CD14-positive monocyte (primary cell): ENCODE data around the gene KLK12. TPM values are rescaled to one million over a fixed set of nuclear protein-coding genes. Genes with fewer than 3 reads are reported as not detected.
A peak's percentile ranks its signal among the peaks of the same experiment; 100 is the strongest.

Experiments
- DNase-seq, 3 donors: peaks; one replicate each; pipeline ENCODE4 v3.0.0-alpha.2; 2011 to 2022
- H2AFZ ChIP-seq: 2 replicates; pipeline ENCODE4 v1.6.0; 2012; ENCODE audit warnings: mild to moderate bottlenecking, low read depth, low read length, inconsistent platforms; ENCODE audit not compliant: insufficient read depth, poor library complexity, severe bottlenecking
- H3K27ac ChIP-seq, 2 donors: 1 replicate in 1 of 2; 2 replicates in 1 of 2; pipeline ENCODE4 v1.5.1; 2012 to 2013; ENCODE audit warnings: low read length in 2 of 2, control low read depth in 1 of 2, inconsistent platforms in 1 of 2, low read depth in 1 of 2, mild to moderate bottlenecking in 1 of 2
- H3K27me3 ChIP-seq, 2 donors: one replicate each; pipeline versions ENCODE4 v1.6.0 to v1.6.1; 2011 to 2013; ENCODE audit warnings: low read length in 2 of 2; ENCODE audit not compliant: control insufficient read depth in 2 of 2, insufficient read depth in 2 of 2
- H3K36me3 ChIP-seq, 2 donors: replicated peaks in 1 of 2; 1 replicate in 1 of 2; 2 replicates in 1 of 2; pipeline versions ENCODE4 v1.5.1 to v1.6.1; 2012 to 2013; ENCODE audit warnings: low read length in 2 of 2, control low read depth in 1 of 2, inconsistent platforms in 1 of 2, mild to moderate bottlenecking in 1 of 2; ENCODE audit not compliant: insufficient read depth in 2 of 2, control insufficient read depth in 1 of 2
- H3K4me1 ChIP-seq, 2 donors: 1 replicate in 1 of 2; 2 replicates in 1 of 2; pipeline versions ENCODE4 v1.5.1 to v1.6.1; 2012 to 2013; ENCODE audit warnings: low read length in 2 of 2, control low read depth in 1 of 2, inconsistent platforms in 1 of 2, mild to moderate bottlenecking in 1 of 2, moderate library complexity in 1 of 2; ENCODE audit not compliant: insufficient read depth in 2 of 2, control insufficient read depth in 1 of 2
- H3K4me2 ChIP-seq: replicated peaks from 2 replicates; pipeline ENCODE3; 2012; ENCODE audit warnings: low read length, moderate library complexity, mild to moderate bottlenecking; ENCODE audit not compliant: poor library complexity, severe bottlenecking; ENCODE audit errors: extremely low read depth
- H3K4me3 ChIP-seq, 3 experiments: fragments of 200-600 bp in 1 of 3; sonication (generic) in 1 of 3; replicated peaks in 1 of 3; 1 replicate in 2 of 3; 2 replicates in 1 of 3; pipeline ENCODE4 v1.5.1; 2011 to 2013; ENCODE audit warnings: low read length in 3 of 3, mild to moderate bottlenecking in 3 of 3, control low read depth in 2 of 3, low read depth in 2 of 3, inconsistent platforms in 1 of 3, moderate library complexity in 1 of 3
- H3K79me2 ChIP-seq: 2 replicates; pipeline ENCODE4 v1.6.0; 2012; ENCODE audit warnings: mild to moderate bottlenecking, control low read depth, inconsistent platforms, low read length, moderate library complexity; ENCODE audit not compliant: insufficient read depth
- H3K9ac ChIP-seq: 2 replicates; pipeline ENCODE4 v1.6.0; 2017; ENCODE audit warnings: low read length, mild to moderate bottlenecking; ENCODE audit not compliant: insufficient read depth, poor library complexity, severe bottlenecking
- H3K9me3 ChIP-seq, 2 donors: replicated peaks in 1 of 2; 1 replicate in 1 of 2; 2 replicates in 1 of 2; pipeline versions ENCODE4 v1.5.1 to v1.6.1; 2012 to 2013; ENCODE audit warnings: low read length in 2 of 2, control low read depth in 1 of 2; ENCODE audit not compliant: control insufficient read depth in 1 of 2, insufficient read depth in 1 of 2
- H4K20me1 ChIP-seq: 2 replicates; pipeline ENCODE4 v1.6.0; 2012; ENCODE audit warnings: mild to moderate bottlenecking, low read length, control low read depth, moderate library complexity; ENCODE audit not compliant: insufficient read depth
- H3K27ac Mint-ChIP-seq, 7 donors: one replicate each; pipeline ENCODE4 v1.8.0; 2020; ENCODE audit warnings: mild to moderate bottlenecking in 7 of 7, mixed read lengths in 7 of 7, moderate library complexity in 6 of 7, inconsistent platforms in 2 of 7
- H3K27me3 Mint-ChIP-seq, 3 donors: one replicate each; pipeline ENCODE4 v1.8.0; 2021 to 2022; ENCODE audit warnings: low read depth in 3 of 3, mild to moderate bottlenecking in 3 of 3, mixed read lengths in 3 of 3, moderate library complexity in 3 of 3, inconsistent platforms in 1 of 3
- H3K36me3 Mint-ChIP-seq, 2 donors: one replicate each; pipeline ENCODE4 v1.8.0; 2020; ENCODE audit warnings: mixed read lengths in 2 of 2, inconsistent platforms in 1 of 2, mild to moderate bottlenecking in 1 of 2
- H3K4me1 Mint-ChIP-seq: one replicate; pipeline ENCODE4 v1.8.0; 2020; ENCODE audit warnings: mild to moderate bottlenecking, mixed read lengths
- H3K4me3 Mint-ChIP-seq, 2 donors: one replicate each; pipeline ENCODE4 v1.8.0; 2020; ENCODE audit warnings: mild to moderate bottlenecking in 2 of 2, mixed read lengths in 2 of 2, moderate library complexity in 1 of 2
- H3K9me3 Mint-ChIP-seq, 7 donors: one replicate each; pipeline ENCODE4 v1.8.0; 2020 to 2022; ENCODE audit warnings: mixed read lengths in 7 of 7, mild to moderate bottlenecking in 6 of 7, moderate library complexity in 6 of 7, inconsistent platforms in 2 of 7
- CTCF ChIP-seq: fragments of 200-600 bp; IDR thresholded peaks from one replicate; pipeline ENCODE4 v1.8.0; 2022; ENCODE audit warnings: antibody characterized with exemption, mild to moderate bottlenecking
- WGBS: methylation state at CpG from one replicate; pipeline ENCODE4 v1.1.5; 2013; ENCODE audit warnings: missing lambda C conversion rate; ENCODE audit not compliant: insufficient coverage; 5-methylcytosine and 5-hydroxymethylcytosine counted together
- intact Hi-C, 2 donors: fragments of 100-400 bp; cut with micrococcal nuclease; formaldehyde crosslinking; loops; one replicate each; pipeline versions ENCODE4 v1.15.0 to v1.15.1; 2023
- polyA plus RNA-seq, 3 donors: library from polyadenylated mRNA; depleted of rRNA in 1 of 3; unstranded in 2 of 3; stranded (reverse) in 1 of 3; fragments of 300-500 nt in 2 of 3; fragments of >200 nt in 1 of 3; fragmentation: Illumina TruSeq in 2 of 3; gene quantifications; 1 replicate in 2 of 3; 2 replicates in 1 of 3; pipeline ENCODE4 v1.2.3, GENCODE V29; 2012 to 2021

The KLK12 gene
- polyA plus RNA-seq, 3 donors: not detected

GRCh38 chr19:51083783-51084182 lies 49.0 kb upstream of the KLK12 start:
- Mint-ChIP-seq H3K4me1 (no peaks in the 10 kb centered on the region), H3K27ac (no peak overlapping the region), H3K36me3 (no peaks in the 10 kb centered on the region), H3K27me3 (peaks cover 14 to 21% (median 15%) of the 10 kb centered on the region in 3 donors), H3K9me3 (peaks cover 0 to 2% (median 0%) of the 10 kb centered on the region in 7 donors), H3K4me3 (peak overlapping the region in 1 of 2 donors; percentile 1)
- intact Hi-C loops: no loop called here
- Histone ChIP-seq H3K27me3 (no peaks in the 10 kb centered on the region), H3K4me3 (no peak overlapping the region), H2AFZ (no peak overlapping the region), H3K36me3 (no peaks in the 10 kb centered on the region), H3K79me2 (no peaks in the 10 kb centered on the region), H3K9me3 (no peaks in the 10 kb centered on the region), H3K4me1 (no peaks in the 10 kb centered on the region), H4K20me1 (no peaks in the 10 kb centered on the region), H3K27ac (no peak overlapping the region), H3K9ac (no peak overlapping the region), H3K4me2 (no peak overlapping the region)
- no peak for DNase-seq
- WGBS: 80% methylated on average over 7 of the region's 14 CpGs
- TF ChIP-seq CTCF: no peak

GRCh38 chr19:51083181-51083580 lies 48.4 kb upstream of the KLK12 start:
- no peaks in the 10 kb centered on the region for H3K4me1 ChIP-seq
- H3K4me3 Mint-ChIP-seq: no peak overlapping the region
- peaks cover 0 to 2% (median 0%) of the 10 kb centered on the region in 7 donors for H3K9me3 Mint-ChIP-seq
- H4K20me1 ChIP-seq: no peaks in the 10 kb centered on the region
- no peak overlapping the region for H2AFZ ChIP-seq
- no peaks in the 10 kb centered on the region for H3K9me3 ChIP-seq
- no peaks in the 10 kb centered on the region for H3K4me1 Mint-ChIP-seq
- no peak overlapping the region for H3K4me3 ChIP-seq
- no peak overlapping the region for H3K27ac ChIP-seq
- H3K79me2 ChIP-seq: no peaks in the 10 kb centered on the region
- no peaks in the 10 kb centered on the region for H3K36me3 ChIP-seq
- no peak overlapping the region for H3K9ac ChIP-seq
- peaks cover 14 to 22% (median 15%) of the 10 kb centered on the region in 3 donors for H3K27me3 Mint-ChIP-seq
- 42% methylated on average over 4 of the region's 4 CpGs for WGBS
- H3K27me3 ChIP-seq: no peaks in the 10 kb centered on the region
- intact Hi-C loops: no loop called here
- H3K4me2 ChIP-seq: no peak overlapping the region
- no peaks in the 10 kb centered on the region for H3K36me3 Mint-ChIP-seq
- DNase-seq: no peak
- no peak for TF ChIP-seq CTCF
- H3K27ac Mint-ChIP-seq: no peak overlapping the region
